GM18511 (cell line): ENCODE data around the gene CD28.

Source experiments
- ATAC-seq: cut with Tn5 transposase; IDR thresholded peaks from one replicate; pipeline ENCODE4 v1.9.1; 2021; ENCODE audit warnings: mild to moderate bottlenecking, moderate library complexity; ENCODE audit not compliant: unreplicated experiment

The CD28 gene

GRCh38 chr2:203706403-203706802, at the start of gene CD28:
Gene CD28 (plus strand): TSS chr2:203706639. CDS start chr2:203706697, 58 bp downstream.
- ATAC-seq, result peak; percentile 99

- peak; percentile 81 for ATAC-seq
Observed at GRCh38 chr2:203659331-203660049, 46.9 kb upstream of the CD28 start.

GRCh38 chr2:203660465-203660864, 46.0 kb upstream of the CD28 start:
- no peak for ATAC-seq

GRCh38 chr2:203661279-203661908, 45.0 kb upstream of the CD28 start:
- no peak for ATAC-seq

GRCh38 chr2:203662487-203662886, 44.0 kb upstream of the CD28 start:
- no peak for ATAC-seq

- no peak for ATAC-seq
Observed at GRCh38 chr2:203662951-203663350, 43.5 kb upstream of the CD28 start.

GRCh38 chr2:203664029-203664755, 42.2 kb upstream of the CD28 start:
- no peak for ATAC-seq

- ATAC-seq, result no peak
Observed at GRCh38 chr2:203667838-203668237, 38.6 kb upstream of the CD28 start.

- ATAC-seq, result no peak
Observed at GRCh38 chr2:203669820-203670219, 36.6 kb upstream of the CD28 start.

GRCh38 chr2:203670939-203671338, 35.5 kb upstream of the CD28 start:
- no peak for ATAC-seq

GRCh38 chr2:203671876-203672275, 34.6 kb upstream of the CD28 start:
- no peak for ATAC-seq

- no peak for ATAC-seq
Observed at GRCh38 chr2:203672856-203673255, 33.6 kb upstream of the CD28 start.

- ATAC-seq, result peak; percentile 99
Observed at GRCh38 chr2:203673933-203674332, 32.5 kb upstream of the CD28 start.

- no peak for ATAC-seq
Observed at GRCh38 chr2:203675086-203675485, 31.4 kb upstream of the CD28 start.

GRCh38 chr2:203678971-203679370, 27.5 kb upstream of the CD28 start:
- ATAC-seq, result no peak

- ATAC-seq, result no peak
Observed at GRCh38 chr2:203679401-203679800, 27.0 kb upstream of the CD28 start.

GRCh38 chr2:203681978-203682377, 24.5 kb upstream of the CD28 start:
- ATAC-seq, result no peak

- no peak for ATAC-seq
Observed at GRCh38 chr2:203682688-203683130, 23.7 kb upstream of the CD28 start.

- ATAC-seq, result no peak
Observed at GRCh38 chr2:203683421-203683820, 23.0 kb upstream of the CD28 start.

- peak; percentile 96 for ATAC-seq
Observed at GRCh38 chr2:203683932-203684556, 22.4 kb upstream of the CD28 start.

GRCh38 chr2:203685081-203685621, 21.3 kb upstream of the CD28 start:
- ATAC-seq, result no peak
